NCI-H2107 treated with DMSO at 0.1 percent for 48 hours (cell line): Measurements from ENCODE around the gene HNRNPA0.

Experiments used
- DNase-seq: peaks from one replicate; lab custom pipeline; 2025; ENCODE audit not compliant: unreplicated experiment; lab: John Stamatoyannopoulos, UW

The HNRNPA0 gene

DNA sequence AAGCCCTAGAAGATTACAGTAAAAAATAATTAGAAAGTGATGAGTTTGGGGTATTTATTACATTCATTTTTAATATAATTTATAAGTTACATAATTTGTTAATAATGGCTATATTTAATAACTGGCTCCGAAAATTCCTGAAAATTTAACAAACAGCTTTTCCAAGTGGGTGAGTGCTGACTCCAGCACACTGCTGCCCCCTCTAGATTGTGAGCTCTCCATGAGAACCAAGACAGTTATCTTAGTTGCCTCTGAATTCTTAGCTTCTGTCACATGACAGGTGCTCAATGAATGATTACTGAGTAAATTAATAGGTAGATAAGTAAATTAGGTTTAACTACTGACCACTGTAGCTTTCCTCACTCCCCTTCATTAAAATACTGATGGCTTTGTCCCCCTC, 26.1 kb downstream of the HNRNPA0 start:
- DNase-seq = no peak

DNA sequence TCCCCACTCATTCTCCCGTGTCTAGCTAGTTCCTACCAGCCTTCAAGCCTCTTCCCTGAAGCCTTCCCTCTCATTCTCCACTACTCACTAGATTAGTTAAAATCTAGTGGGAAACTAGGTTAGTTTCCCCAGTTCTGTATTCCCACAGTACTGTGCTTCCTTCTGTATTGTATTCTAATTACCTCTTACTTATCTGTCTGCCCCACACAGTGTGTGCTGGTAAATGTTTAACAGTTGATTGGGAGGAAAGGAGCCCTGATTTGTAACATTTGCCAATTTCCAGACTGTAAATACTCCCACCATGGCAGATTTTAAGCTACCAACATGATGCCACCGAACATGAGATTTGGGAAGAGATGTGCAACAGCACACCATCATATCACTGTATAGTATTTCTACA, 26.5 kb downstream of the HNRNPA0 start:
- DNase-seq = no peak

DNA sequence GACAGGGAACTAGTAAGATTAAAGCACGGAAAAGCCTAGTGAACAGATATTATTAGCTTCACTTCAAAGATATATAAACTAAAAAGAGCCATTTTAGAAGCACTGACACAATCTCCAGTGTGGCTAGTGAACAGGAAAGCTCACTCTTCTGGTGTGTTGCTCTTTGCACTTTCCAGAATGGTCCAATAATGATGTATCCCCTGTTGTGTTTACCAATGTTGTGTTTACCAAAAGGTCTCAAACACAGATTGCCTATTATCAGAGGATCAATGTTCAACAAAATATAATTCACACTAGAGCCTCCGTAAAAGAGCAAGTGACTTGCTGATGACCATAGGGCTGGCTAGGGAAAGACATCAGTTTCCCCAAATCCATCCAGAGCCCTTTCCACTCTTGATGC, 29.9 kb downstream of the HNRNPA0 start:
- no peak for DNase-seq

DNA sequence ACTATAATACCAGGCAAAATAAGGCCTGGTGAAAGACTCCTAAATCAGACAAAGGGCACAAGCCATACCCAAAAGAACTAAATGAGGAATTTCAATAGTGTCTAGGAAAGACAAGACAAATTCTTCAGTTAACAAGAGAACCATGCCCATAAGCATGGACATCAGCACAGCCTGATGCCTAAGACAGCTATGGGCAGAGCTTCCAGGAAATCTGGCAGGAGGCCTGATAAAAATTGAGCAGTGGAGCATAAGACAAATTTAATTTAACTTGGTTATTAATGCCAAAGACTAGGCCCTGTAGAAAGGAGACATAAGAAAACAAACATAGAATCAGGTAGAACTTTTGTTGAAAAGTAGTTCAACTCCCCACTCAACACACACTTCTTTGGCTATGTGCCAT, 35.6 kb downstream of the HNRNPA0 start:
- no peak for DNase-seq

DNA sequence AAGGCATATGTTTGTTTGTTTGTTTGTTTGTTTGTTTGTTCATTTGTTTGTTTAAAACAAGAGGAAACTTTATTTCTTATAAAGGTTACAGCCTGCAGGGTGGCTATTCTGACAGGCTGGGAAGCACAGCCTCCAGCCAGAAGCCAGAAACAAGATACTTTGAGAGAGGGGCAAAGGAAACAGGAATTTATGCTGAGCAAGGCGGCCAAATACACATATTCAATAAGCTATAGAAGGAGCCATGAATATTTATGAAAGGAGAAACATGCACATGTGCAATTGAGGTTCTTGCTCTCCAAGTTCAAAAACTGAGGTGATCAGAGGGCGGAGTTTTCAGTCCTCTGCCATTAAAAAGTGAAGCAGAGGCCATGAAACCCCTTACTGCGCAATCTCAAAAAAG, 37.8 kb downstream of the HNRNPA0 start:
- no peak for DNase-seq

DNA sequence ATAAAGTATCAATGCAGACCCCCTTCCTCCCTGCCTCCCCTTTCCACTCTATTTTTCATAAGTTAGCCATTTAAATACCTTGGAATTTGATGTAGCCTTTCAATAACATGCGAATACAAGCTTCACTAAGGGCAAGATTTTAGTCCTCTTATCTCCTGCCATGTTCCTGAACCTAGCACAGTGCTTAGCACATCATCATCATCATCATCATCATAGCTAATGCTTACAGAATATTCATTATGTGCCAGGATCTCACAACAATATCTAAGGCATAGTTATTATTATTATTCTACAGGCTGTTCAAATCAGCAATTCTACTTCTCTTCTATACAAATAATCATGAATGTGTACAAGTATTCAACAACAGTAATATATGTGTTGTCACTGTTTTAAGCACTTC, 38.7 kb downstream of the HNRNPA0 start:
- no peak for DNase-seq

DNA sequence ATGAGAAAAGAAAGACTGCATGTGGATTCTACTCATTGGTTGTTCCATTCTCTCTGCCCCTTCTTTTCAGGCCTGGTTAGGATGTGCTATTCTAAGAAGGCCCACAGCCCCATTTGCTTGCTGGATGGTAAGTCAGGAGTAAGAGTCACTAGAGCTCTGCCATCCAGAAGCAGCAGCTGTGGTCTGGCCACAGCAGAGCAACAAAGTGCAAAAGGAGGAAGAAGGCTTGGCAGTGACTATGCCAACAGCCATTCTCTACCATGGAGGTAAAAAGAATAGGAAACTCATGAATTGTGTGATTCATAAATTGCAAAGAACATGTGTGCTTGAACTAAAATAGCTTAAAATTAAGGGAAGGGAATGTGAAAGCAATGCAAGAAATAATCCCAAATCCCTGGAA, 39.2 kb downstream of the HNRNPA0 start:
- DNase-seq = no peak

DNA sequence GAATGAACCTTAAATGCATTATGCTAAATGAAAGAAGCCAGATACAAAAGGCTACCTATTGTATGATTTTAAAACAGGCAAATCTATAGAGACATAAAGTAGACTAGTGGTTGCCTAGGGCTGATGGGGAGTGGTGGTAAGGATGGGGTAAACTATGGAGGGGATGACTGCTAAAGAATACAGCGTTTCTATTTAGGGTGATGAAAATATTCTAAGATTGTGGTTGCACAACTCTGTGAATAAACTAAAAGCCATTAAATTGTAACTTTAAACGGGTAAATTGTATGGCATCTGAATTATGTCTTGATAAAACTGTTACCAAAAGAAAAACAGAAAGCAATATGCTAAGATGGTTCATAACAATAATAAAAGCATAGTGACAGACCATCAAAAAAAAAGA, 39.7 kb downstream of the HNRNPA0 start:
- DNase-seq = no peak

DNA sequence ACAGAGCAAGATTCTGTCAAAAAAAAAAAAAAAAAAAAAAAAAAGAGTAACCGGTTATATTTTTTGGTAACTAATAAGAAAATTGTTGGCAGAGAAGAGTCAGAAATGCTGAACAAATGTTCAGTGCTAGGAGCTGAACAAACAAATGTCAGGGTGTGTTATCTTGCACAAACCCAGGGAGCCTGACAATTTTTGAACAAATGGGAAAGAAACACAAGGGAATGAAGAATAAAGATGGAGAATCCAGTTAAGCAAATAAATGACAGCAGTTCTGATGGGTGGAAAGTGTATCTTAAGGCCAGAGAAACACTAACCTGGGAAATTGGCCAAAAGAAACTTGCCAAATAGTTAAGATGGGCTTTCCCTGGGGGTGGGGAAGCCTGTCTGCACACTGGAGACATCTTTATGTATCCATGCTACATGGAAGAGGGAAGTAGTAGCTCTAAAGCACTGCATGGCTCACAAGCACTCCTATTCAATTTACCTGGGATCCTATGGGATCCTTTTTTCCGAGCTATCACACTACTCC, 42.0 kb downstream of the HNRNPA0 start:
- no peak for DNase-seq

DNA sequence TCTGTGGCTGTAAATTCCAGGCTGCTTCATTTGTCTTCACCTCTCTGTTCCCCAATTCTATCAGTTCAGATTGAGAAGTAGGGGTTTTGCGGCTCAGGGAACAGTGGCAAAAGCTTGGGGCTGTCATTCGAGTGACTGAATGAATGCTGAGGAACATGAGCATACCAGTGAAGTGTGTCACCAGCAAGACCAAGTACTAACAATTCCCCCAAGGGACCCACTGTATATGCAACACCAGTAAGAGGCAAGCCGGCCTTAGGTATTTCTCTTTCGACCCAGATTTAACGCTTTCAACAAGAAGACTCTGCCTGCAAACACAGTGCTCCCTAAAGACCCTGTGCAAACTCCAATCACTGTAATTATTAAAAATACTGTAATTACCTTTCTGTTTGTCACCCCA, 44.1 kb downstream of the HNRNPA0 start:
- DNase-seq = no peak

DNA sequence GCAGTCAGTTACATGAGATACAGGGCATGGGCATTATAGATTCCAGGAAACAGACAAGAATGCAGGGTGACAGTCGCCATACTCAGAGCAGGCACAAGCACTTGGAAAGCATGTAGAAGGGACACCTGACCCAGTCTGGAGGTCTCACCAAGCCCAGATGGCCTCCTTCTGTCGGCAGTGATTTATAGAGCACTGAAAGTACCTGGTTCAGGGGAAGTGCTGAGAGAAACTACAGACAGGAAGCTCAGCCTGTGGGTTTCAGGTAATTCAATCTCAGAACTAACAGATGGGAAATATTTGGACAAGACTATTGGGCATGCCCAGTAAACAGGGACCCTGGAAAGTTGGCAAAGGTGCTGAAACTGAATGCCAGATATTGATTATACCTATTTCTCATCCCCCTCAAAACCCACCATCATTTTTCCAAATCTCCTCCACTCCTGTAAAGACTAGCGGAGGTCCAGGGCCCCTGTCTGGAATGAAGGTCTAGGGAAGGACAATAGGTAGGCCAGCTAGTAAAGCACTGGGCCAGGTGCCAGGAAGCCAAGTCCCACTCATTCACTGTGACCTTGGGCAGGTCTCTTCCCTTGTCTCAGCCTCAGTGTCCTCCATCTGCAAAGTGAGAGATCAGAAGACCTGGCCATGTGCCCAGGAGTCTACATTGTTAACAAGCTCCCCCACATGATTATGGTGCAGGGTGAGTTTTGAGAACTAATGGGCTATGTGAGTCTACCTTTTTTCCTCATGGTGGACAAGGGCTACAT, 45.2 kb downstream of the HNRNPA0 start:
- no peak for DNase-seq

DNA sequence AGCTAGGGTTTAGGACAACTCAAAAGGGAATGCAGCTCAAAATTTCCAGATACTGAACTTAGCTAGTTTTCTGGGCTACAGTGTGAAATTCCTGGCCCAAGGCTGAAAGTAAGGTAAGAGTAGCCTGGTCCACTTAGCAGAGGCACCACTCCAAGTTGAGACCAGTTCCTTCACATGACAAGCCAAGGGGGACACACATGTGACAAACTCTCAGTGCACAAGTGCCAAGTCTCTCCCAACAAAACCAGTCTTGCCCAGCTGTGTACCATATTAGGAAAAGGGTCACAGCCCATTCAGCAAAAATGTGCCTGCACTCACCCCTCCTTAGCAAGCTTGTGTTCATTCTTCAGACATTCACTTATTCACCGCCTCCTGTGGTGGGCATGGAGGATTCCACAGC, 46.1 kb downstream of the HNRNPA0 start:
- DNase-seq = no peak

DNA sequence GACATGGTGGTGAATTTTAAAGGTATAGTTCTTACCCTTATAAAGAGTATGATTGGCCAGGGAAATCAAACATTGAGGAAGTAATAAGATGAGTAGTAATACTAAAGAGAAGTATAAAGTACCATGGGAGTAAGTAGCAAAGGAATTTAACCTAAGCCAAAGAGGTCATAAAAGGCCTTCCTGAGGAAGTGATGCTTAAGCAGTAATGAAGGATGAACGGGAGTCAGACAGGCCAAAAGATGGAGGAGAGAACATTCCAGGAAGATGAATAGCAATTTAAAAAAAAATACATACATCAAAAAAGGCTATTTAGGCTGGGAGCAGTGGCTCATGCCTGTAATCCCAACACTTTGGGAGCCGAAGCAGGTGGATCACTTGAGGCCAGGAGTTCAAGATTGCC, 47.3 kb downstream of the HNRNPA0 start:
- DNase-seq = no peak

DNA sequence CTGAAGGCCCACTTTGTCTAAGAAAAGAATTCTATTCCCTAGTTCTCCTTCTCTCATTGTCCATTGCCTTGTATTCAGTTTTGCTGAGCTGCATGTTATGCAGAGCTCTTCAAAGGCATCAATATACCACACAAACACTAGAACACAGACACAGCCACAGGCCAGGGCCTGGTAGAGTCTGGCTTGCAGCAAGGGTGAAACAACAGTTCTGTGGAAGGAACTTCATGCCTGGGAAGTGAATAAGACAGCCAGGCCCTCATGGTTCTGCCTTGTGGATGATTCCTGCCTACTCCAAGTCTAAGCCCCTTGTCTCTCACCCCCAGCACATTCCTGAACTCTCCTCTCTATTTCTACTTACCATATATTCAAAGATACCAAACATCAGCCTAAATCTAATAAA, 49.1 kb downstream of the HNRNPA0 start:
- no peak for DNase-seq

DNA sequence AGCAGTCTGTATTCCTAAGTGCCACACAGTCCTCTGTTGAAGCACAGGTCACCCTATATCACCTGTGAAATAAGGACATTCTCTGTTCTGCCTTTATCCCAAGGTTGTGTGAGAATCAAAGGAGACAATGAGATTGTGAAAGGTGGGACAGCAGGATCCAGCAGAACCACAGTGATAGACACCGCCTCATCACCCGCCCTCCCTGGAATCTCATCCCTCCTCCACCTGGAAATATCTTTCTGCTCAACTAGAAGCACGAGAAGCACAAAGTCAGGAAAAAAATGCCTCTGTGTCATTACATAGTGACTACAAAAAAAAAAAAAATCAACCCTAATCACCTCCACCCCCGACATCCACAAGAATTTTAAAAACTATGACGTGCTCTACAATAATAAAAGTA, 50.6 kb downstream of the HNRNPA0 start:
- DNase-seq = no peak

DNA sequence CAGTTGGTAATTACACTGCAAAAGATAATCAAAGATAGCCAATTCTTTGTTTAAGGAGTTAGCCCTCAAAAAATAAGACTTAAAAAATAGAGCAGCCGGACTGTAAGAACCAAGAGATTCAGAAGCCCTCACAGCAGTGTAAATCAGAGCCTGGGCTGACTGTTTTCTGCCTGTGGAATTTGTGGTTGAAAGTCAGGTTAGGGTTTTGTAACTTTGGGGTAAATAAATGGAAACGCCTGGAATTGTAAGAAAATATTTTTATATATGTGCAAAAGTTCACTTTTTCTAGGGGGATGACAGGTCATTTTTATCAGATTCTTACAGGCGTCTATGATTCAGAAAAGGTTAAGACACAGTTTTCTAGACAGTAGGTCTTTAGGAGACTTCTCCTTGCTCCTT, 53.9 kb downstream of the HNRNPA0 start:
- no peak for DNase-seq

DNA sequence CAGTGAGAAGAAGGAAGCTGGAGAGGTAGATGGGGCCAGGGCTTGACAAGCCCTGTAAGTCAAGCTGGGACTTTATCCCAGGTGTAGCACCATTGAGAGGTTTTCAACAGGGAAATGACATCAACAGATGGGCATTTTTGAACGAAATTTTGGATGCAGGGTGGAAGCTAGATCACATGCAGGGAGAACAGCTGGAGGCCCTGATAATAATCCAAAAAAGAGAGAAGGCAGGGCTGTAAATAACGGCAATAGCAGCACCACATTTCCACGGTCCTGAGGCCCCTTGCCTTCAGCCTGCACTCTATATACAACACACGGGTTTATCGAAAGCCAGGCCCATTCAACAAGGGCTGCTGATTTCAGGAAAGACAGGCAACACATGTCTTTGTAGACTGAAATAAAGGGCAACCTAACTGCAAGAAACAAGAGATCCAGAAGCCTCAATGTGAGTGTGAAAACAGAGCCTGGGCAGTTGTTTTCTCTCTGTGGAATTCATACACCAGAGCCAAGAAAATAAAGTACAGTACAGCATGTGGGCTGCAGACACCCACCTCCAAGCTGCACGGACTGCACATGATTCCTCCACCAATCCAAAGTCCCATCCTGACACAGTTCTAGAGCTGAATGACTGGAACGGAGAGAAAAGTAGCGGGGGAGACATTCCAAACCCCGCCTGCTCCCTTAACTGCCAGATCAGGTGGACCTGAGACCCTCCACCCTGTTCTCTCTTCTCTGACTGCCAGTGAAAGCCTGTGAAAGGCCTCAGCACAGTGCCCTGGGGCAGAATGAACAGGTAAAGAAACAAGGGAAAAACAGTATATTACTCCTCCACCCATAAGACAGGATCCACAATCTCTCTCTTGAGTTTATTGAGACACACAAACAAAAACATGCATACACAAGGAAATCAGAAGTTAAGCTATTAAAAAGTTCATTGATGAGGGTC, 54.6 kb downstream of the HNRNPA0 start:
- no peak for DNase-seq

DNA sequence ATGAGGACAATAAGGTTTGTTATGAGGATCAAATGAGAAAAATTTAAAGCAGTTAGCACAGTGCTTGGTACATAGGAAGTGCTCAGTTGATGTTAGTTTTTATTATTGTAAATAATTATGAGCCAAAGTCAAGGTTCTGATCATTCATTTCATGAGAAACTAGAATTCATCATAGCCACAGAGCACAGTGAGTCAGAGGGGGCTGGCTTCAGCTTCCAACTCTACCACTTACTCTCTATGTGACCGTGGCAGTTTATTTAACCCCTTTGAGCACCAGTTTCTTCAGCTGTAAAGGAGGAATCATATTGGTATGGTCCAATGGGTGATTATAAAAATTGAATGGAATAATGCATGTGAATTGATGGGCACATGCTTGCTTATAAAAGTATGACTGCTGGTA, 57.7 kb downstream of the HNRNPA0 start:
- no peak for DNase-seq

DNA sequence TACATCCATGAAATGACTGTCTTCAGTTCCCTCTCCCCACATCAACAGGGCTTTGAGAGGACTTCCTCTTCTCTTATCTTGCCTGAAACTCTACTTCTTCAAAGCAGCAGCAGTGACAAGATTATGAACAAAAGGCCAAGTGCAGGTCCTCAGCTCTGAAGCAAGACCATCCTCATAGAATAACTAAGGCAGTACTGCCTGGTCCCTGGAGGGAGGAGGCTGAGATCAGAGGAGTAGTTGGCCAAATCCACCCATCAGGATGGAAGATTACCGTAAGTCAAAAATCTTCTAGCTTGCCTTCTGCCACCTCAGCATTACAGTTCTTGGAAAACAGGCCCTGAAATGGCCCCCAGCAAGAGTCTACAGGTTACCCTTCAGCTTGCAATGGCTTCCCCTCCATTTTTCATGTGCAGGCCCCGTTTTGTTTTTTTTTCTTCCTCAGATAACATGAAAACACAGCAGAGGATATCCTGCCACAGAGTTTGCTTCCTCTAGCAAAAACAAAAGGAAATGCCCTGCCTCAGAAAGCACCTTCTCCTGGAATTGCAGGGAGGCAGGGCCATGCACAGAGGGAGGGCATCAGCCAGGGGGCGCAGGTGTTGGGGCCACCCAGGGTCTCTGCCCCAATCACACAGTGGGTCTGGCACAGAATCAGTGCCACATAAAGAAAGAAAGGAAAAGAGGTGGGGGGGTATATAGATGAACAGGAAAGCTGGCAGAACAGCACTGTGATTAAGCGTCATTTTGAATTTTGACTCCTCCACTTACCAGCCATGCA, 58.3 kb downstream of the HNRNPA0 start:
- DNase-seq = no peak
